Stimulated activated CD4-positive, alpha-beta T cell treated with anti-CD3 and anti-CD28 coated beads, Interleukin-2, amount 100 ng/mL, for 48 hours (primary cell): ENCODE data around the gene ASB3.
A peak's percentile ranks its signal among the peaks of the same experiment; 100 is the strongest.
"Not testable (repeated sequence)": the region's sequence is repeated elsewhere in the genome, so short reads cannot be mapped to it uniquely, and the experiment has no call there.

Source experiments
- DNase-seq, 2 donors: peaks; one replicate each; pipeline ENCODE4 v3.0.0-alpha.2; 2020

Gene ASB3, protein sequence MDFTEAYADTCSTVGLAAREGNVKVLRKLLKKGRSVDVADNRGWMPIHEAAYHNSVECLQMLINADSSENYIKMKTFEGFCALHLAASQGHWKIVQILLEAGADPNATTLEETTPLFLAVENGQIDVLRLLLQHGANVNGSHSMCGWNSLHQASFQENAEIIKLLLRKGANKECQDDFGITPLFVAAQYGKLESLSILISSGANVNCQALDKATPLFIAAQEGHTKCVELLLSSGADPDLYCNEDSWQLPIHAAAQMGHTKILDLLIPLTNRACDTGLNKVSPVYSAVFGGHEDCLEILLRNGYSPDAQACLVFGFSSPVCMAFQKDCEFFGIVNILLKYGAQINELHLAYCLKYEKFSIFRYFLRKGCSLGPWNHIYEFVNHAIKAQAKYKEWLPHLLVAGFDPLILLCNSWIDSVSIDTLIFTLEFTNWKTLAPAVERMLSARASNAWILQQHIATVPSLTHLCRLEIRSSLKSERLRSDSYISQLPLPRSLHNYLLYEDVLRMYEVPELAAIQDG

DNA sequence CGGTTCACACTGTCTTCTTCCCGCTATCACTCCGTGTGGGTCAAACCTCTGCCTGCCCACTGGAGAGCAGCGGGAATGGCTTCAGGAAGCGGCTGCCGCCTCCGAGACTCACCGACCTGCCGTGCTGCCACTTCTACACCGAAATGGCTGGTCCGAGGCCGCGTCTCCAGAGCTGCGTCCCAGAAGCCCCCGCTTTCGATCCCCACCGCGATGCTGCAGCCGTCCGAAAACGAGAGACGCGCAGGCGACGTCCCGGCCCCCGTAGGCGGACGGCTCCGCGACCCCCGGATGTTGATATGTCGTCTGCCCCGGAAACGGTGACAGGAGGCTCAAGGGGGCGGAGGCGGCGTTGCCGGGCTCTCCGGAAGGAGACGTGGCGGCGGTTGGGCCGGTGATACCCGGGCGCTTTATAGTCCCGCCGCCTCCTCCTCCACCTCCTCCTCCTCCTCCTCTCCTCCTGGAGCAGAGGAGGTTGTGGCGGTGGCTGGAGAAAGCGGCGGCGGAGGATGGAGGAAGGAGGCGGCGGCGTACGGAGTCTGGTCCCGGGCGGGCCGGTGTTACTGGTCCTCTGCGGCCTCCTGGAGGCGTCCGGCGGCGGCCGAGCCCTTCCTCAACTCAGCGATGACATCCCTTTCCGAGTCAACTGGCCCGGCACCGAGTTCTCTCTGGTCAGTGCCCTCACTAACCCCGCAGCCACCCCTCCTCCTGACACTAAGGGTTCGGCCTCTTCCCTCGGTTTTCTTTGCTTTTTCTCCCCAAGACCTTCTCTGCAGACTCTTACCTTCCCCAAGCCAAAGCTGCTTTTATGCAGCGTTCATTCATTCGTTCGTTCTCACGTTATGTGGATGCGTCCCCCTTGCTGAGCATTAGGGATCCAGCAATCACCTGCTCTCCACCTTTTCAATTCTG is at the start of gene ASB3, which contains the start of gene ERLEC1:
TSS of gene ASB3 (minus strand) at position 249 of the 909 bp plus-strand sequence. CDS start 21,381 bp downstream, outside the sequence.
TSS of gene ERLEC1 (plus strand) at position 340 of the 909 bp plus-strand sequence. CDS start at position 507, 167 bp downstream.
- DNase-seq: peak; percentile 76 to 79

DNA sequence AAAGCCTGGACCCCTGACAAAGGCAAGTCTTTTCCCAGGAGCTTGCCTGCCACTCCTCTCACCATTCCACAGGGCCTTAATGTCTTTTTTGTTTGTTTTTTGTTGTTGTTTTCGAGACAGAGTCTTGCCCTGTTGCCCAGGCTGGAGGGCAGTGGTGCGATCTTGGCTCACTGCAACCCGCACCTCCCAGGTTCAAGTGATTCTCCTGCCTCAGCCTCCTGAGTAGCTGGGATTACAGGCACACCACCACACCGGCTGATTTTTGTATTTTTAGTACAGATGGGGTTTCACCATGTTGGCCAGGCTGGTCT is 43.2 kb upstream of the ASB3 start:
- not testable (repeated sequence) for DNase-seq

DNA sequence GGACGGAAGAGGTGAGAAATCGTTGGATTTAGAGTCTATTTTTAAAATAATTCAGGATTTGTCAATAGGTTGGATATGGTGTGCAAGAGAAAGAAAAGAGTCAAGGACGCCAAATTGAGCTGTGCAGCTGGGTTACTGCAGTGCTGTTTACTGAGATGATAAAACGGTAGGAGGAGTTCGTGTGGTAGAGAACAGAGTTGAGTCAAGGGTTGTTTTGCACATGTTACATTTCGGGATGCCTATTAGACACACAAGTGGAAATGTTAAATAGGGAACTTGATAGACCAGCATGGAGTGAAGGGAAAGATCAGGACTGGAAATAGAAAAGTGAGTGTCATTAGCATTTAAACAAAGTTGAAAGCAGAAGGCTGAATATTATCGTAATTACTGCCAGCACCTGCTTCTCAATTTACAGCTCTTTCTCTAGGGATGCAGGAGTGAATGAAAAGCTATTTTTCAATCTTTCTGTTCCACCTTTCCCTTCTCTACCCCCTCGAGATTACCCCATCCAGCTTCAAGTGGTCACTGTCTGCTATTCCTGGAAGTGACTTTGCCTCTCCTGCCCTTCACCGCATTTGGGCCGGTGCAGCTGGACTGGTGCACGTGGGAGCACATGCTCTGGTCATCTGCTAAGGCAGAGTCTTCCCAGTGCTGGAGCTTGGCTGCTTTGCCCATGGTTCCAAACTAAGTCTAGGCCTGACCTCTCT is 42.7 kb upstream of the ASB3 start:
- DNase-seq: no peak

DNA sequence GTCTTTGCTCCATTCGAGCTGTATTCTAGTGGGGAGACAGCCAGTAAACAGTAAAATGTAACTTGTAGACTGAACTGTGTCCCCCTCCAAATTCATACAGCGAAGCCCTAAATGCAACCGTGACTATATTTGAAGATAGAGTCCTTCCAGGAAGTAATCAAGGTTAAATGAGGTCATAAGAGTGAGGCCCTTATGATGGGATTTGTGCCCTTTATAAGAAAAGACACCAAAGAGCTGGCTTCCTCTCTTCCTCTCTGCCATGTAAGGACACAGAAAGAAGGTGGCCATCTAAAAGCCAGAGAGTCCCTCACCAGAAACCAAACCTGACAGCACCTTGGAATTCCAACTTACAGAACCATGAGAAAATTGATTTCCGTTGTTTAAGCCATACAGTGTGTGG is 41.6 kb upstream of the ASB3 start:
- no peak for DNase-seq

DNA sequence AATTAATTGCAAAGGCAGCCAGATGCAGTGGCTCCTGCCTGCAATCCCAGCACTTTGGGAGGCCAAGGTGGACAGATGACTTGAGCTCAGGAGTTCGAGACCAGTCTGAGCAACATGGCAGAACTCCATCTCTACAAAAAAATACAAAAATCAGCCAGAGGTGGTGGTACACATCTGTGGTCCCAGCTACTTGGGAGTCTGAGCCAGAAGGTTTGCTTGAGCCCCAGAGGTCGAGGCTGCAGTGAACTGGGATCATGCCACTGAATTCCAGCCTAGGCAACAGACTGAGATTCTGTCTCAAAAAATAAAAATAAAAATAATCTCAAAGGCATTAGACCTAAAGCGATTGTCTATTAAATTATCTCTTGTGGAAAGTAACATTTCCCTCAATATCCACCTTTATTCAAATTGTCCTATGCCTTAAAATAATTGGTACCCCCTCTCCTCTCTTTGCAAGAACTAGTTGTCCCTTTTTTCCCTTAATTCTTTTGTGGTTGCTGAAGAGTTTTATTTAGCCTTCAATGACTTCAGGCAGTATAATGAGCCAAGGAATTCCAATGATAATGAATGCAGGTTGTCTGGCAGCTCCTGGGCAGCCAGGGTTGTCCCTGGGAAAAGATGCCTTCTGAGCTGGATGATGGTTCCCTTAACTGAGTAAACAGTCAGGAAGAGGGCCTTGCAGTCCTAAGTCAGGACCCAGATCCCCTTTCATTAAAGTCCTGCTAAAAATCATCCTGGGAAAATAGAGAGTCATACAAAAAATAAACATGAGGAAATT is 40.8 kb upstream of the ASB3 start:
- no peak for DNase-seq

DNA sequence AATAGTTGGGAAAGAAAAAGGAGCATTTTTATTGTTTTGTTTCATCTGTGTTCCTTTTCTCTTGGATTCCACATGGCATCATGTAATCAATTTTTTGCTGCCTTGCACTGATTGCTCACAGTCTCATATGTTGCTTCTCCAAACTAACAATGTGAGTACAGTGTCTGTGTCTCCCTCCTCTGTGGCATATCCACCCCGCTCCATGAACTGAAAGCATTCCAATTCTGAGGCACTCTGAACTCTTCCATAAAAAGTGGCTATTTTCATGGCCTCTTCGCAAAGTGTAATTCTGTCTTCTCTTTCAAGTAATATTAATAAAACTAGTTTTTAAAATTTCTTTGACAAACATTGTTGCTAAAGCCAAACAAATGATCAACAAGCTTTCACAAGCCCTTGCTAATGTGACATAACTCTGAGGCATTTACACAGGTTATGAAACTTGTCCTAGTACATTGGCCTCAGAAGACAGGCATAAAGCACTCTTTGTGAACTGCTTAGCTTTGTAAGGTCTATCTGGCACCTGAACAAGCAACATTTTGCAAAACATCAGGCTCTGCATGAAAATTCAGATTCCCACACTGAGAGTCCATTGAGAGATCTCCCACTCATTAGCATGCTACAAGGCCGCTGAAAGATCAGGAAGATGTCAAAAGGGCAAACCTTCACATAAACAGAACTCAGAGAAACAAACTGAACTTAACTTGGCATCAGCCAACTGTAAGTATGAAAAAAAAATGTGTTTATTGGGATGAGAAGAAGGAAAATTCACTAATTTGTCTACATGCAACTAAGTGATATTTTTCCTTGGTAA is 40.0 kb upstream of the ASB3 start:
- DNase-seq: no peak

DNA sequence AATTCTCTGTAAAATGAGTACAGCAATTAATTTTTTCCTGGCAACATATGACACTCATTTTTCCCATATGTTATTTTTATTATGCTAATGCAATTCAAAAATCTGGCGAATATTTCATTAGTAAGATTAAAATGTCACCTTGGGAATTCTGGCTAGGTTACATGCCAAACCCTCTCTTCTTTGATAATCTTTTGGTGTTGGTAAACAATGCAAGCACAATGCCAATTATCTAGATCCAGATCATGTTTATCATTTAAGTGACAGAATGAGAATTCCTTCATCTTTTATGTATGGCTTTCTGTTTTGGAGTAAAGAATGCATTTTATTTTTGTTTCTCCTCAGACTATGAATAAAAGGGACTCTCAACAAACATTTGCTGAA is 39.3 kb upstream of the ASB3 start:
- no peak for DNase-seq

DNA sequence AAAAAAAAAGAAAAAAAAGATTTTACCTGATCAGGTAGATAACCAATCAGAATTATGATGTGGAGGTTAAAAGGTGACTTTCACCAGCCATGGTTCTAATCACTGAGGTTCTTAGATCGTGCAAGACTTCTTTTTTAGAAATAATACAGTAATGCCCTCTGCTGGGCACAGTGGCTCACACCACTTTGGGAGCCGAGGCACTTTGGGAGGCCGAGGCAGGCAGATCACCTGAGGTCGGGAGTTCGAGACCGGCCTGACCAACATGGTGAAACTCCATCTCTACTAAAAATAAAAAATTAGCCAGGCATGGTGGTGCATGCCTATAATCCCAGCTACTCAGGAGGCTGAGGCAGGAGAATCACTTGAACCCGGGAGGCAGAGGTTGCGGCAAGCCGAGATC is 36.9 kb upstream of the ASB3 start:
- DNase-seq: peak in 1 of 2 donors; percentile 10

DNA sequence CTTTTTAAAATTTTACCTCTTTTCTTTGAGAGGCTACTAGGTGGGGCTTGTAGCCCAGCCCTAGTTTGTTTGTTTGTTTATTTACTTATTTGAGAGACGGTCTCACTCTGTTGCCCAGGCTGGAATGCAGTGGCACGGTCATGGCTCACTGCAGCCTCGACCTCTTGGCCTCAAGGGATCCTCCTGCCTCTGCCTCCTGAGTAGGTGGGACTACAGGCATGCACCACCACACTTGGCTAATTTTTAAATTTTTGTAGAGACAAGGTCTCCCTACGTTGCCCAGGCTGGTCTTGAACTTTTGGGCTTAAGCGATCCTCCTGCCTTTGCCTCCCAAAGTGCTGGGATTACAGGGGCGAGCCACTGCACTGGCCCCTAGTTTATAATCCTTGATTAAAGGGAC is 35.1 kb upstream of the ASB3 start:
- DNase-seq: no peak

DNA sequence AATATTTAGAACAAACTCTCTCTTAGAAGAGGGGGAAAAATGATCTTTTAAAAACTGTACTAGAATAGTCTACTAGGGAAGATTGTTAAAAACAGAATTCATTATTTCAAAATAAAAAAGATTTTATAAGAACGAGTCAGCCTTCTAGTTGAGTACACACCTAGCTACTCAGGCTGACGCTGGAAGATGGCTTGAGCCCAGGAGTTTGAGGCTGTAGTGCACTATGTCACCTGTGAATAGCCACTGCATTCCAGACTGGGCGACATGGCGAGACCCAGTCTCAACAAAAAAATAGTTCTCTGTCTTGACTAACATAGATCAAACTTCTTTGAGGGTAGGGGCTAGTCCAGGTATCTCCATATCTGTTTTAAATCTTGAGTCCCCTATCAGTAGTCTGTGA is 34.0 kb upstream of the ASB3 start:
- no peak for DNase-seq

DNA sequence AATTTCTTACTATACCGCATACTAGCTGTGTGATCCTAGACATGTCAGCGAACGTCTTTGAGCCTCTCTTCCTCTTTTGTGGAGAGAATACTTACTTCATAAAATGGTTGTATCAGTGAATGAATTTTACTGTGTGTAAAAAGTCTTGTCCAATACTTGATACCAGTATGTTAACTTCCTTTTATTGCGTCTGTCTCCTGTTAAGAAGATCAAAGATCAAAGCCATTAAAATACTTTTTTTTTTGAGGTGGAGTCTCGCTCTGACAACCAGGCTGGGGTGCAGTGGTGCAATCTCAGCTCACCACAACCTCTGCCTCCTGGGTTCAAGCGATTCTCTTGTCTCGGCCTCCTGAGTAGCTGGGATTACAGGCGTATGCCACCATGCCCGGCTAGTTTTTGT is 33.3 kb upstream of the ASB3 start:
- no peak for DNase-seq

DNA sequence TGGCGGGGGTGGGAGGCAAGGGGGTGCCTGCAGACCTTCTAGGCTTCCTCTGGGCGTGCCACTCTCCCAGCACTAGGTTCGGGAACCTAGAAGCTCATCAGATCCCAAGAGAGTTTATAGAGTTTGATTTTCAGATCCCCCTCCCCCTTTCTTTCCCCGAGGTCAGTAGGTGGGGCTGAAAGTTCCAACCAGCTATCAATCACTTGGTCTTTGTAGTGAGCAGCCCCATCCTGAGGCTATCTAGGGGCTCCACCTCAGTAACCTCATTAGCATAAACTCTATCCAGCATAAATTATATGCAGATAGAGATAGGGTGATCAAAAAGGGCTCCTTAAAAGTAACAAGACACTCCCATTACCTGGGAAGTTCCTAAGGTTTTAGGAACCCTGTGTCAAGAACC is 32.9 kb upstream of the ASB3 start:
- no peak for DNase-seq

DNA sequence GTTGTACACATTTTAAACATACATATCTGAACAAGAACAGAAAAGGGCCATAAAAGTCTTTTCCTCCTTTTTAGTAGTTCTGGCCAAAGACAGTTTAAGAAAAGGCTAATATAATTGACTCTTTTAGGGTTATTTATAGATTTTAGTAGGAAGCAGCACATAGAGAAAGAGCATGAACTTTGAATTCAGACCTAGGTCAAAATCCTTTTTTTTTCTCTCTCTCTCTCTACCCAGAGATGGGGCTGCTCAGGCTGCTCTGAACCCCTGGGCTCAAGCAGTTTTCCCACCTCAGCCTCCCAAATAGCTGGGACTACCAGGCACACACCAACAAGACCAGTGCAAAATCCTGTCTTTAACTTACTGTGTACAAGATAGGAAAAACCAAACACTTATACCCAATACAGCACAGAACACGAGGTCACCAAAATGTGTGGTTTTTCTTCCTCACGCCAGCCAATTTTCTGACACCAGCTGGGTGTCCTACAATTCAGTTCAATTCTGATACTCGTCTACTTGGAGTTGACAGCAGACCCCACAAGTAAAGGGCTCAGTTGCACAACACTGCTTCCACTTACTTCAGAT is 32.2 kb upstream of the ASB3 start:
- DNase-seq: no peak

DNA sequence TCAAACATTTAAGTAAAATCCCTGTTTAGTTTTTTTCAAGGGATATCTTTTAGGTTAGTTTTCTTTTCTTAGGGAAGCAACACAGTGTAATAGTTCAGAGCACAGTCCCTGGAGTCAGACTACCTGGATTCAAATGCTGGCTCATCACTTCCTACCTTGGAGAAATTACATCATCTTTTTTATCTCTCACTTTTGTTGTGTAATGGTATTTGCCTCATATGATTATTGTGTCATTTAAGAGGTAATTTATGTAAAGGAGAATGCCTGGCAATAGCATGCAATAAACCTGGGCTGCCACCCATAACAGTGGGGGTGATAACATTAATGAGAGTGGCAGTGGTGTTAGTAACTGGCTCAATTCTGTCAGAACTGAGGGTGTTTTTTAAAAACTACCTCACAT is 26.4 kb upstream of the ASB3 start:
- no peak for DNase-seq

DNA sequence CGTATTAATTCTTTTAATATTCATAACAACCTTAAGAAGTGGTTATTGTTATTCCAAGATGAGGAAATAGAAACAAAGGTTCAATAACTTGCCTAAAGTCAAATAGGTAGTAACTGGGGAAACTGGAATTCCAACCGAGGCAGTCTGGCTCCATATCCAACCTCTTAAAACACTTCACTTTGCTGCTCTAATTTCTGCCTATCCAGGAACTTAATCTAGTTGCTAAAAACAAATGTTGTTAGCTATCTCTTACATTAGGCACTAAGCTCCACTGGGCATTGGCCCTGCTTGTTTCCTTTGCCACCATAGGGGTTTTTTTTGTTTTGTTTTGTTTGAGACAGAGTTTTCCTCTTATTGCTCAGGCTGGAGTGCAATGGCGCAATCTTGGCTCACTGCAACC is 24.8 kb upstream of the ASB3 start:
- DNase-seq: no peak

DNA sequence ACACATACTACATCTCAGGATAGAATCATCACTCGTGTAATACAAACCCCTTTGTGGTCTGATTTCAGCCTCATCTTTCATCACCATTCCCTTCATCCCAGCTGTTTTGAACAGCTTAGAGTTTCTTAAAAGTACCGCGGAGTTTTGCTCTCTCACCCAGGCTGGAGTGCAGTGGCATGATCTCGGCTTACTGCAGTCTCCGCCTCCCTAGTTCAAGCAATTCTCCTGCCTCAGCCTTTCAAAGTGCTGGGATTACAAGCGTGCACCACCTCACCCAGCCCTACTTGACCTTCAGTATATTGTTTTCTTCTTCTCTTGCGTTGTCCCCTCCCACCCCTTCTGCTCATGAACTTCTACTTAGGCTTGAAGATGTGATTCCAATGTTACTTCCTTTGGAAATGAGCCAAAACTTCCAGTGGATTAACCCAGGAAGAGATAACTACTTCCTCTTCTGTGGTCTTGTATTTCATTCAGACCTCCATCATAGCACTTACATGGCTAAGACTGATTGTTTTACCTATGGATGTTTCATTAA is 15.9 kb upstream of the ASB3 start:
- DNase-seq: no peak

DNA sequence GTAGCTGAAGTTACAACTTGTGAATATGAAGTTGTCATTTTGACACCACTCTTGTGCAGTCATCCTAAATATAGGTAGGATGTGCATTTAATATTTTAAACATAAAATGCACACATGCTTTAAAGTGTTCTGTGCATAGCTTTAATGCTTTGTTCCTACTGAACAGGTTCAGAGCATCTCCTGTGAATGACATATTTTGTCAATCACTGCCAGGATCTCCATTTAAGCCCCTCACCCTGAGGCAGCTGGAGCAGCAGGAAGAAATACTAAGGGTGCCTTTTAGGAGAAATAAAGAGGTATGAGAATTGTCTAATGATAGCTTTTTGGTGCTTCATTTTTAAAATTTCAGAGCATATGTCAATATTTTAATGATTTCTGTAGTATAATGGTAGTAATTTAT is 14.8 kb upstream of the ASB3 start:
- no peak for DNase-seq

DNA sequence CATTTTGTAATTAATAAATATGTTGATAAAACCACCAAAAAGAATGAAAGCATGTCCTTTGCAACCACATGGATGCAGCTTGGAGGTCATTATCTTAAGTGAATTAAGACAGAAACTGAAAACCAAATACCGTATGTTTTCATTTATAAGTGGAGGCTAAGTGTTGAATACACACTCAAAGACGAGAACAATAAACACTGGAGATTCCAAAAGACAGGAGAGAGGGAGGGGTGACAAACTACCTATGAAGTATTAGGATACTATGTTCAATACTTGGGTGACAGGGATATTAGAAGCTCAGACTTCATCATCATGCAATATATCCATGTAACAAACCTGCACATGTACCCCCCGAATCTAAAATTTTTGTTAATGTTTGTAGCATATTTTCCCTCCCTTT is 7.1 kb upstream of the ASB3 start:
- DNase-seq: no peak

DNA sequence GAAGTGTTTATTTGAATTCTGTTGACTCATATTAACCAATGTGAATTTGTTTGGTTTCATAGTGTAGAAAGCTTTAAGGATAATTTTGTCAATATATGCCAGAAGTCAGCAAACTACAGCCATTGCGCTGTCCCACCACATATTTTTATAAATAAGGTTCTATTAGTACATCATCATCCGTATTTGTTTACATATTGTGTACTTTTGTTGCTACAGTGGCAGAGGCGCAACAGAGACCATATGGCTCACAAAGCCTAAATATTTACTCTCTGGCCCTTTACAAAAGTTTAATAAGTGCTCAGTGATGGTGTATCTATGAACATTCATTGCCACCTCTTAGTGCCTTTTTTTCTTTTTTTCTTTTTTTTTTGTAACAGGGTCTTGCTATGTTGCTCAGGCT is 6.5 kb upstream of the ASB3 start:
- no peak for DNase-seq

DNA sequence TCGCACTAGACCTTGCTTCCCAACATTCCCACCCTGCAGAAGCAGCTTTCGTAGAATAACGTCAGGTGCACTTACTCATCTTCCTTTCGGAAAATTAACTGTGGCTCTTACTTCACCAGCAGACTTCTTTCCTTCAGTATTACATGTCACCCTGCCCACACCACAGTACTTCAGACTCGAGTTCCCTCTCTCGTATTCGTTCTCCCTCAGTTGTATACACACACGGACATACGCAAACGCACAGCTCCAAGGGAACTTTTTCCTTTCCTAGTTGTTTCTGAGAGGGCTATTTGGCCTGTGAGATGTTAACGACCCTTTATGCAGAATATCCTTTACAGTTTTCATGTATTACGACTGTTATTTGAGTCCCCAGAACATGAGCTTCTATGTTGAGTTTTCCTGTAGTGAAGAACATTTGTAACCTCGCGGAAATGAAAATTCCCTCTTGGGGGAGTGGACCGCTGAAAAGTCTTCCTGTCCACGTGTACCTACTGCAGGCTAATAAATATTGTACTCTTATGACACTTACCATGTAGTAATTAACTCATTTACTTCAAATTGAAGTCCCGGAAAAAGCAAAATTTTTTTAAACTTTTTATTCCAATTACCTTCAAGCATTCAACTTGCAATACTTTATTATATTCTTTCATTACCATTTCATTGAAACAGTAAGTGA is 999 bp upstream of the ASB3 start:
- peak in 1 of 2 donors; percentile 13 for DNase-seq
